Measurements from ENCODE around the gene EPAS1. TPM values are rescaled to one million over a fixed set of nuclear protein-coding genes. Genes with fewer than 3 reads are reported as not detected.

Gene EPAS1
- total RNA-seq, 1 experiment from 2014 or later: 8.5 TPM

- ChIA-PET POLR2A (no interaction called here), CTCF (interaction anchor here (1.3 to 2.1 kb wide), 3 partner anchors 19 to 290 kb away, joined by 3 to 6 read pairs (median 6); no protein-coding TSS in a partner anchor)
- Mint-ChIP-seq H3K4me3 (no peak overlapping the region), H3K36me3 (no peaks in the 10 kb centered on the region), H3K27ac (no peak overlapping the region), H3K4me1 (peaks cover 28% of the 10 kb centered on the region), H3K9me3 (no peaks in the 10 kb centered on the region), H3K27me3 (ENCODE audit: low read depth) (no peaks in the 10 kb centered on the region)
- no peak for TF ChIP-seq CTCF (IDR thresholded peaks at IDR 0.05)
- DNase-seq (ENCODE audit: low spot score): no peak
- no peak for ATAC-seq
Observed at GRCh38 chr2:46352621-46353020, 55.4 kb downstream of the EPAS1 start.

- no peaks in the 10 kb centered on the region for H3K36me3 Mint-ChIP-seq
- peaks cover 1% of the 10 kb centered on the region for H3K9me3 Mint-ChIP-seq
- TF ChIP-seq PRRX2 (CRISPR knock-in tag; IDR thresholded peaks at IDR 0.05) (no peak), NFE2L1 (CRISPR knock-in tag; IDR thresholded peaks at IDR 0.05) (no peak), TEAD1 (CRISPR knock-in tag; IDR thresholded peaks at IDR 0.05) (no peak), CTCF (IDR thresholded peaks at IDR 0.05) (no peak), ESRRA (CRISPR knock-in tag; IDR thresholded peaks at IDR 0.05; ENCODE audit: borderline replicate concordance) (no peak), SP1 (CRISPR knock-in tag; conservative IDR thresholded peaks at IDR 0.05) (no peak), MYBL2 (CRISPR knock-in tag; IDR thresholded peaks at IDR 0.05) (no peak), FOXP1 (CRISPR knock-in tag; IDR thresholded peaks at IDR 0.05; ENCODE audit: borderline replicate concordance) (no peak), ZNF423 (CRISPR knock-in tag; IDR thresholded peaks at IDR 0.05) (no peak), ZNF425 (CRISPR knock-in tag; conservative IDR thresholded peaks at IDR 0.05) (no peak), NR2C2 (CRISPR knock-in tag; IDR thresholded peaks at IDR 0.05) (no peak), ZNF671 (CRISPR knock-in tag; IDR thresholded peaks at IDR 0.05) (no peak), CREM (CRISPR knock-in tag; IDR thresholded peaks at IDR 0.05) (no peak), NR1H2 (CRISPR knock-in tag; IDR thresholded peaks at IDR 0.05) (no peak), RELA (CRISPR knock-in tag; IDR thresholded peaks at IDR 0.05; ENCODE audit: borderline replicate concordance) (no peak), AFF4 (CRISPR knock-in tag; IDR thresholded peaks at IDR 0.05; ENCODE audit: borderline replicate concordance) (no peak)
- TF ChIP-seq, protein P1, sequence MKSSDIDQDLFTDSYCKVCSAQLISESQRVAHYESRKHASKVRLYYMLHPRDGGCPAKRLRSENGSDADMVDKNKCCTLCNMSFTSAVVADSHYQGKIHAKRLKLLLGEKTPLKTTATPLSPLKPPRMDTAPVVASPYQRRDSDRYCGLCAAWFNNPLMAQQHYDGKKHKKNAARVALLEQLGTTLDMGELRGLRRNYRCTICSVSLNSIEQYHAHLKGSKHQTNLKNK (CRISPR knock-in tag; IDR thresholded peaks at IDR 0.05): no peak
- TF ChIP-seq, protein P2, sequence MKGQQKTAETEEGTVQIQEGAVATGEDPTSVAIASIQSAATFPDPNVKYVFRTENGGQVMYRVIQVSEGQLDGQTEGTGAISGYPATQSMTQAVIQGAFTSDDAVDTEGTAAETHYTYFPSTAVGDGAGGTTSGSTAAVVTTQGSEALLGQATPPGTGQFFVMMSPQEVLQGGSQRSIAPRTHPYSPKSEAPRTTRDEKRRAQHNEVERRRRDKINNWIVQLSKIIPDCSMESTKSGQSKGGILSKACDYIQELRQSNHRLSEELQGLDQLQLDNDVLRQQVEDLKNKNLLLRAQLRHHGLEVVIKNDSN (CRISPR knock-in tag; IDR thresholded peaks at IDR 0.05): no peak
- TF ChIP-seq, protein P3, sequence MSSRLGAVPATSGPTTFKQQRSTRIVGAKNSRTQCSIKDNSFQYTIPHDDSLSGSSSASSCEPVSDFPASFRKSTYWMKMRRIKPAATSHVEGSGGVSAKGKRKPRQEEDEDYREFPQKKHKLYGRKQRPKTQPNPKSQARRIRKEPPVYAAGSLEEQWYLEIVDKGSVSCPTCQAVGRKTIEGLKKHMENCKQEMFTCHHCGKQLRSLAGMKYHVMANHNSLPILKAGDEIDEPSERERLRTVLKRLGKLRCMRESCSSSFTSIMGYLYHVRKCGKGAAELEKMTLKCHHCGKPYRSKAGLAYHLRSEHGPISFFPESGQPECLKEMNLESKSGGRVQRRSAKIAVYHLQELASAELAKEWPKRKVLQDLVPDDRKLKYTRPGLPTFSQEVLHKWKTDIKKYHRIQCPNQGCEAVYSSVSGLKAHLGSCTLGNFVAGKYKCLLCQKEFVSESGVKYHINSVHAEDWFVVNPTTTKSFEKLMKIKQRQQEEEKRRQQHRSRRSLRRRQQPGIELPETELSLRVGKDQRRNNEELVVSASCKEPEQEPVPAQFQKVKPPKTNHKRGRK (CRISPR knock-in tag; IDR thresholded peaks at IDR 0.05; ENCODE audit: borderline replicate concordance): no peak
- ATAC-seq: no peak
- ChIA-PET CTCF (interaction anchor here (0.6 to 2.1 kb wide), 4 partner anchors 10 to 58 kb away, joined by 3 to 6 read pairs (median 3); no protein-coding TSS in a partner anchor), POLR2A (no interaction called here)
- no peak for DNase-seq (ENCODE audit: low spot score)
- no peak overlapping the region for H3K27ac Mint-ChIP-seq
- peaks cover 28% of the 10 kb centered on the region for H3K4me1 Mint-ChIP-seq
- H3K27me3 Mint-ChIP-seq (ENCODE audit: low read depth): no peaks in the 10 kb centered on the region
- no peak overlapping the region for H3K4me3 Mint-ChIP-seq
Observed at GRCh38 chr2:46353509-46353908, 56.3 kb downstream of the EPAS1 start.

Measured in WTC11 (cell line).